ENCODE results near the gene ABI3BP. TPM values are rescaled to one million over a fixed set of nuclear protein-coding genes. Genes with fewer than 3 reads are reported as not detected.

Gene ABI3BP
- polyA plus RNA-seq, 3 donors: not detected

DNA sequence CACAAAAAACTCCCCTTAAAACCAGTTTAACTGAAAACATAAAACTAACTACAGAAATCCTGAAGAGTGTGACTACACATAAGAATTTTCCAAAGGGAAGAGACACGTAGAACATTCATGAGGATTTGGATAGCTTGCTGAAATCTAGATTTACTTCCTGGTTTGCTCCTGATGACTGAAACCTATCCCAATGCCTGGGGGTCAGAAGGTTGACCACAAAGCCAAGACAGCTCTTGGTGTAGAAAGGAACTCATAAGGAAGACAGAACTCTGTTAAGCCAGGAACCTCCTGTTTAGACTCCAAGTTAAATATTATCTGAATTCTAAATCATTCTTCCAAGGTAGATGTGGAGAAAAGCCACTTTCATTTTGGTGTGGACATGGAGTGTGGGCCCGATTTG lies 191.1 kb downstream of the ABI3BP start:
- Histone ChIP-seq H3K9ac (ENCODE audit: insufficient read depth, low read length, poor library complexity, severe bottlenecking) (no peak overlapping the region), H2AFZ (ENCODE audit: insufficient read depth, low read depth, low read length, poor library complexity, severe bottlenecking) (no peak overlapping the region), H3K4me3 (replicated peaks in 1 of 3; ENCODE audit: low read depth in 2 of 3, low read length in 3 of 3) (no peak overlapping the region), H3K27ac (ENCODE audit: low read depth in 1 of 2, low read length in 2 of 2) (no peak overlapping the region), H3K27me3 (ENCODE audit: control insufficient read depth in 2 of 2, insufficient read depth in 2 of 2, low read length in 2 of 2) (no peaks in the 10 kb centered on the region), H3K36me3 (replicated peaks in 1 of 2; ENCODE audit: control insufficient read depth in 1 of 2, insufficient read depth in 2 of 2, low read length in 2 of 2) (no peaks in the 10 kb centered on the region), H4K20me1 (ENCODE audit: insufficient read depth, low read length) (no peaks in the 10 kb centered on the region), H3K4me2 (replicated peaks; ENCODE audit: extremely low read depth, low read length, poor library complexity, severe bottlenecking) (no peak overlapping the region), H3K4me1 (ENCODE audit: control insufficient read depth in 1 of 2, insufficient read depth in 2 of 2, low read length in 2 of 2) (no peaks in the 10 kb centered on the region), H3K9me3 (replicated peaks in 1 of 2; ENCODE audit: control insufficient read depth in 1 of 2, insufficient read depth in 1 of 2, low read length in 2 of 2) (no peaks in the 10 kb centered on the region), H3K79me2 (ENCODE audit: insufficient read depth, low read length) (no peaks in the 10 kb centered on the region)
- no peaks in the 10 kb centered on the region for H3K27me3 Mint-ChIP-seq (ENCODE audit: low read depth in 3 of 3)
- H3K4me3 Mint-ChIP-seq: no peak overlapping the region
- H3K4me1 Mint-ChIP-seq: no peaks in the 10 kb centered on the region
- DNase-seq: no peak
- intact Hi-C loops (cut with micrococcal nuclease): no loop called here
- H3K27ac Mint-ChIP-seq: no peak overlapping the region
- no CpG with 5 or more reads among the region's 2 CpGs for WGBS (ENCODE audit: insufficient coverage)
- H3K9me3 Mint-ChIP-seq: peaks cover 0 to 1% (median 0%) of the 10 kb centered on the region in 7 donors
- TF ChIP-seq, protein P1, sequence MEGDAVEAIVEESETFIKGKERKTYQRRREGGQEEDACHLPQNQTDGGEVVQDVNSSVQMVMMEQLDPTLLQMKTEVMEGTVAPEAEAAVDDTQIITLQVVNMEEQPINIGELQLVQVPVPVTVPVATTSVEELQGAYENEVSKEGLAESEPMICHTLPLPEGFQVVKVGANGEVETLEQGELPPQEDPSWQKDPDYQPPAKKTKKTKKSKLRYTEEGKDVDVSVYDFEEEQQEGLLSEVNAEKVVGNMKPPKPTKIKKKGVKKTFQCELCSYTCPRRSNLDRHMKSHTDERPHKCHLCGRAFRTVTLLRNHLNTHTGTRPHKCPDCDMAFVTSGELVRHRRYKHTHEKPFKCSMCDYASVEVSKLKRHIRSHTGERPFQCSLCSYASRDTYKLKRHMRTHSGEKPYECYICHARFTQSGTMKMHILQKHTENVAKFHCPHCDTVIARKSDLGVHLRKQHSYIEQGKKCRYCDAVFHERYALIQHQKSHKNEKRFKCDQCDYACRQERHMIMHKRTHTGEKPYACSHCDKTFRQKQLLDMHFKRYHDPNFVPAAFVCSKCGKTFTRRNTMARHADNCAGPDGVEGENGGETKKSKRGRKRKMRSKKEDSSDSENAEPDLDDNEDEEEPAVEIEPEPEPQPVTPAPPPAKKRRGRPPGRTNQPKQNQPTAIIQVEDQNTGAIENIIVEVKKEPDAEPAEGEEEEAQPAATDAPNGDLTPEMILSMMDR (IDR thresholded peaks at IDR 0.05): no peak
- H3K36me3 Mint-ChIP-seq: no peaks in the 10 kb centered on the region

DNA sequence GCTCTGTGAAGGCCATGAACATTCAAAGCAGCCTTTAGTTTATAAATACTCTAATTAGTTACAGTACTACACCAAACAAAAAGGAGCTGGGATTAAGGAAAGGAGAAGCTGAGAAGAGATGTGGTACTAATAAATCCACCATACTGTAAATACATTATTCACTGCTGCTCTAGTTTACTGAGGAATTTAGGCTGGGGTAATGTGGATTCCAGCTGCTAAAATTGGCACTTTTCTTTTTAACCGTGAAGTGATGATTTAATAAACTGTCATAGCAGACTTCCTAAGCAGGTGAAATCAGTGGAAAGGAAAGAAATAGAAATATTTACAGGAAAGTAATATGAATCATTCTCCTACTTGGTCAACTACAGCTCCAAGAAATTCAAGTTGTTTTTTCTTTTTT lies 195.2 kb downstream of the ABI3BP start:
- WGBS (ENCODE audit: insufficient coverage): no CpG with 5 or more reads among the region's 1 CpG
- Histone ChIP-seq H3K9me3 (replicated peaks in 1 of 2; ENCODE audit: control insufficient read depth in 1 of 2, insufficient read depth in 1 of 2, low read length in 2 of 2) (no peaks in the 10 kb centered on the region), H3K4me2 (replicated peaks; ENCODE audit: extremely low read depth, low read length, poor library complexity, severe bottlenecking) (no peak overlapping the region), H3K27ac (ENCODE audit: low read depth in 1 of 2, low read length in 2 of 2) (no peak overlapping the region), H3K4me3 (replicated peaks in 1 of 3; ENCODE audit: low read depth in 2 of 3, low read length in 3 of 3) (no peak overlapping the region), H2AFZ (ENCODE audit: insufficient read depth, low read depth, low read length, poor library complexity, severe bottlenecking) (no peak overlapping the region), H4K20me1 (ENCODE audit: insufficient read depth, low read length) (no peaks in the 10 kb centered on the region), H3K79me2 (ENCODE audit: insufficient read depth, low read length) (no peaks in the 10 kb centered on the region), H3K27me3 (ENCODE audit: control insufficient read depth in 2 of 2, insufficient read depth in 2 of 2, low read length in 2 of 2) (no peaks in the 10 kb centered on the region), H3K4me1 (ENCODE audit: control insufficient read depth in 1 of 2, insufficient read depth in 2 of 2, low read length in 2 of 2) (no peaks in the 10 kb centered on the region), H3K9ac (ENCODE audit: insufficient read depth, low read length, poor library complexity, severe bottlenecking) (no peak overlapping the region), H3K36me3 (replicated peaks in 1 of 2; ENCODE audit: control insufficient read depth in 1 of 2, insufficient read depth in 2 of 2, low read length in 2 of 2) (no peaks in the 10 kb centered on the region)
- Mint-ChIP-seq H3K27me3 (ENCODE audit: low read depth in 3 of 3) (no peaks in the 10 kb centered on the region), H3K4me3 (no peak overlapping the region), H3K9me3 (peaks cover 0 to 1% (median 0%) of the 10 kb centered on the region in 7 donors), H3K27ac (no peak overlapping the region), H3K4me1 (peaks cover 6% of the 10 kb centered on the region), H3K36me3 (no peaks in the 10 kb centered on the region)
- intact Hi-C loops (cut with micrococcal nuclease): no loop called here
- TF ChIP-seq, protein P1 (IDR thresholded peaks at IDR 0.05): no peak
- DNase-seq: no peak

All from CD14-positive monocyte (primary cell).